Stimulated activated CD4-positive, alpha-beta T cell treated with anti-CD3 and anti-CD28 coated beads, TNF-alpha, amount 100 ng/mL, for 4 hours (primary cell): Measurements from ENCODE around the gene MIR17HG.

Experiments
- DNase-seq, 3 experiments: peaks; one replicate each; pipeline ENCODE4 v3.0.0-alpha.2; 2020; ENCODE audit warnings: low read depth in 3 of 3

The MIR17HG gene

GRCh38 chr13:91368676-91369440 is 21.4 kb downstream of the MIR17HG start:
- DNase-seq = no peak

GRCh38 chr13:91369441-91369831 is 21.9 kb downstream of the MIR17HG start:
- no peak for DNase-seq

GRCh38 chr13:91370501-91370900 is 23.0 kb downstream of the MIR17HG start:
- no peak for DNase-seq

- no peak for DNase-seq
Observed at GRCh38 chr13:91372911-91373310, 25.4 kb downstream of the MIR17HG start.

GRCh38 chr13:91375116-91375729 is 27.7 kb downstream of the MIR17HG start:
- no peak for DNase-seq

GRCh38 chr13:91381371-91381770 is 33.9 kb downstream of the MIR17HG start:
- DNase-seq = no peak

GRCh38 chr13:91383836-91384235 is 36.3 kb downstream of the MIR17HG start:
- DNase-seq = no peak

GRCh38 chr13:91384896-91385295 is 37.4 kb downstream of the MIR17HG start:
- DNase-seq = no peak

- no peak for DNase-seq
Observed at GRCh38 chr13:91389186-91389585, 41.7 kb downstream of the MIR17HG start.

- no peak for DNase-seq
Observed at GRCh38 chr13:91397595-91397994, 50.1 kb downstream of the MIR17HG start.

- peak; percentile 65 to 80 (median 70) for DNase-seq
Observed at GRCh38 chr13:91398413-91399188, 51.1 kb downstream of the MIR17HG start, which contains the start of gene GPC5. GPC5 (plus strand) TSS chr13:91398621.

- DNase-seq = no peak
Observed at GRCh38 chr13:91399189-91400062, 51.9 kb downstream of the MIR17HG start.

- no peak for DNase-seq
Observed at GRCh38 chr13:91400063-91400399, 52.5 kb downstream of the MIR17HG start.

- DNase-seq = no peak
Observed at GRCh38 chr13:91400671-91401070, 53.2 kb downstream of the MIR17HG start.

GRCh38 chr13:91401920-91402319 is 54.4 kb downstream of the MIR17HG start:
- DNase-seq = no peak
